ENCODE results near the gene LTB4R2. TPM values are rescaled to one million over a fixed set of nuclear protein-coding genes. Genes with fewer than 3 reads are reported as not detected.

LTB4R2 gene
- total RNA-seq, 6 experiments from 2014 or later, result 2.2 to 3.0 (median 2.3) TPM

- H3K4me1 Mint-ChIP-seq (ENCODE audit: low read depth), result peaks cover 34% of the 10 kb centered on the region
- H3K27me3 Mint-ChIP-seq (ENCODE audit: insufficient read depth), result peaks cover 5% of the 10 kb centered on the region
- H3K27ac Mint-ChIP-seq, result peak overlapping the region; percentile 80
- no peaks in the 10 kb centered on the region for H3K9me3 Mint-ChIP-seq
- DNase-seq, result no peak
- H3K4me3 Mint-ChIP-seq, result peak overlapping the region; percentile 90
- 0 out of 2 replicates have a peak, but pooled peaks cover 4% of the 10 kb centered on the region for H3K36me3 Mint-ChIP-seq (ENCODE audit: low read depth)
- no peak for TF ChIP-seq CTCF (IDR thresholded peaks at IDR 0.05)
Observed at GRCh38 chr14:24271834-24272263, 38.1 kb upstream of the LTB4R2 start.

GRCh38 chr14:24272467-24272866 is 37.5 kb upstream of the LTB4R2 start:
- Mint-ChIP-seq H3K9me3 (no peaks in the 10 kb centered on the region), H3K36me3 (ENCODE audit: low read depth) (0 out of 2 replicates have a peak, but pooled peaks cover 4% of the 10 kb centered on the region), H3K27me3 (ENCODE audit: insufficient read depth) (peaks cover 3% of the 10 kb centered on the region; the same call in 1 of the 2 replicates), H3K4me3 (peak overlapping the region; percentile 90), H3K27ac (peak overlapping the region; percentile 80), H3K4me1 (ENCODE audit: low read depth) (peaks cover 34% of the 10 kb centered on the region)
- no peak for DNase-seq
- TF ChIP-seq CTCF (IDR thresholded peaks at IDR 0.05), result no peak

- DNase-seq, result no peak
- peak; percentile 28; the same call in 1 of the 2 replicates for TF ChIP-seq CTCF (IDR thresholded peaks at IDR 0.05)
- Mint-ChIP-seq H3K4me1 (ENCODE audit: low read depth) (peaks cover 38% of the 10 kb centered on the region), H3K27ac (no peak overlapping the region), H3K36me3 (ENCODE audit: low read depth) (0 out of 2 replicates have a peak, but pooled peaks cover 4% of the 10 kb centered on the region), H3K4me3 (no peak overlapping the region), H3K27me3 (ENCODE audit: insufficient read depth) (peaks cover 3% of the 10 kb centered on the region; the same call in 1 of the 2 replicates), H3K9me3 (no peaks in the 10 kb centered on the region)
Observed at GRCh38 chr14:24273422-24273998, 36.4 kb upstream of the LTB4R2 start.

- H3K4me3 Mint-ChIP-seq, result no peak overlapping the region
- TF ChIP-seq CTCF (IDR thresholded peaks at IDR 0.05), result no peak
Observed at GRCh38 chr14:24274101-24274543, 35.8 kb upstream of the LTB4R2 start.

GRCh38 chr14:24277071-24277470 is 32.9 kb upstream of the LTB4R2 start:
- no peaks in the 10 kb centered on the region for H3K36me3 Mint-ChIP-seq (ENCODE audit: low read depth)
- peaks cover 48% of the 10 kb centered on the region for H3K4me1 Mint-ChIP-seq (ENCODE audit: low read depth)
- H3K4me3 Mint-ChIP-seq, result no peak overlapping the region
- no peaks in the 10 kb centered on the region for H3K27me3 Mint-ChIP-seq (ENCODE audit: insufficient read depth)
- H3K27ac Mint-ChIP-seq, result no peak overlapping the region
- no peak for DNase-seq
- no peaks in the 10 kb centered on the region for H3K9me3 Mint-ChIP-seq
- TF ChIP-seq CTCF (IDR thresholded peaks at IDR 0.05), result no peak

More at GRCh38 chr14:24274101-24274543, 35.8 kb upstream of the LTB4R2 start:
- H3K36me3 Mint-ChIP-seq (ENCODE audit: low read depth), result 0 out of 2 replicates have a peak, but pooled peaks cover 4% of the 10 kb centered on the region
- no peak for DNase-seq
- peaks cover 44% of the 10 kb centered on the region for H3K4me1 Mint-ChIP-seq (ENCODE audit: low read depth)
- H3K9me3 Mint-ChIP-seq, result no peaks in the 10 kb centered on the region
- H3K27me3 Mint-ChIP-seq (ENCODE audit: insufficient read depth), result peaks cover 3% of the 10 kb centered on the region; the same call in 1 of the 2 replicates
- peak overlapping the region; percentile 2; the same call in 1 of the 2 replicates for H3K27ac Mint-ChIP-seq
